Astrocyte of the cerebellum (primary cell): Measurements from ENCODE around the gene COQ4.

ENCODE experiments used
- DNase-seq: peaks from one replicate; pipeline ENCODE4 v3.0.0-alpha.2; 2011; ENCODE audit warnings: low read depth
- H3K4me3 ChIP-seq: 2 replicates; pipeline ENCODE4 v1.5.1; 2011; ENCODE audit warnings: mild to moderate bottlenecking, low read depth, low read length, moderate library complexity
- in situ Hi-C: cut with HindIII; loops from 2 replicates; pipeline ENCODE4 v1.10.0; 2017; ENCODE audit warnings: low sequenced_read_pairs
- TF ChIP-seq, protein P1 (sequence below): IDR thresholded peaks from 2 replicates; pipeline ENCODE4 v1.5.1; 2012; ENCODE audit warnings: low read length, low read depth, moderate library complexity, mild to moderate bottlenecking; ENCODE audit errors: missing control alignments

Gene COQ4

DNA sequence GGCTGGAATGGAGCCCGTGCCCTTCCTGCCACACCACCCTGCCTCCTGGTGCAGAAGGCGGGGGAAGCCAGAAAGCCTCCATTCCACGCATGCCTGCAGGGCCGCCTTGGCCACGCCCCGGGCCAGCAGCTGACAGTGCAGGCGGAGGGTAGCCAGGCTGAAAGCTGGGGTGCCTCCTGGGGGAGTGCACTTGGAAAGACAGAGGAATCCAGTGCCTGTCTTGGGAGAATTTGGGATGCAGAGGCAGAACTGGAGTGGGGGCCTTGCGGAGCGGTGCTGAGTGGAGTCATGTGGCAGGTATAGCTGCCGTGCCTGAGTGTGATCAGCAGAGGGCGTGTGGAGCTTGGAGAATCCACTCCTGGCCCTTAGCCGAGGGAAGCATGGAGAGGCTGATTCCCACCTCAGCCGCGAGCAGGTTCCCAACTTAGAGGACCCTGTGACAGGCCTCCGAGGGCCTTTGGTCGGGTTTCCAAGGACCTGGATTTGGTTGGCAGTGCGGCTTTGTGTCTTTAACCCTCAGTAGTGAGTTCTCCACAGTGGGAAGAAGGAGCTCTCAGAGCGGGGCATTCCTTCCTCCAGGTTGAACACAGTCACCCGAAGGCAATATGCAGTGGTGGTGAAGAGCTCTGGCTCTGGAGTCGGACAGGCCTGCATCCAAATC lies 39.5 kb downstream of the COQ4 start:
- in situ Hi-C loops = no loop called here
- peak; percentile 63 for DNase-seq
- H3K4me3 ChIP-seq = peak overlapping the region; percentile 38
- TF ChIP-seq, protein P1, sequence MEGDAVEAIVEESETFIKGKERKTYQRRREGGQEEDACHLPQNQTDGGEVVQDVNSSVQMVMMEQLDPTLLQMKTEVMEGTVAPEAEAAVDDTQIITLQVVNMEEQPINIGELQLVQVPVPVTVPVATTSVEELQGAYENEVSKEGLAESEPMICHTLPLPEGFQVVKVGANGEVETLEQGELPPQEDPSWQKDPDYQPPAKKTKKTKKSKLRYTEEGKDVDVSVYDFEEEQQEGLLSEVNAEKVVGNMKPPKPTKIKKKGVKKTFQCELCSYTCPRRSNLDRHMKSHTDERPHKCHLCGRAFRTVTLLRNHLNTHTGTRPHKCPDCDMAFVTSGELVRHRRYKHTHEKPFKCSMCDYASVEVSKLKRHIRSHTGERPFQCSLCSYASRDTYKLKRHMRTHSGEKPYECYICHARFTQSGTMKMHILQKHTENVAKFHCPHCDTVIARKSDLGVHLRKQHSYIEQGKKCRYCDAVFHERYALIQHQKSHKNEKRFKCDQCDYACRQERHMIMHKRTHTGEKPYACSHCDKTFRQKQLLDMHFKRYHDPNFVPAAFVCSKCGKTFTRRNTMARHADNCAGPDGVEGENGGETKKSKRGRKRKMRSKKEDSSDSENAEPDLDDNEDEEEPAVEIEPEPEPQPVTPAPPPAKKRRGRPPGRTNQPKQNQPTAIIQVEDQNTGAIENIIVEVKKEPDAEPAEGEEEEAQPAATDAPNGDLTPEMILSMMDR = peak; percentile 85

DNA sequence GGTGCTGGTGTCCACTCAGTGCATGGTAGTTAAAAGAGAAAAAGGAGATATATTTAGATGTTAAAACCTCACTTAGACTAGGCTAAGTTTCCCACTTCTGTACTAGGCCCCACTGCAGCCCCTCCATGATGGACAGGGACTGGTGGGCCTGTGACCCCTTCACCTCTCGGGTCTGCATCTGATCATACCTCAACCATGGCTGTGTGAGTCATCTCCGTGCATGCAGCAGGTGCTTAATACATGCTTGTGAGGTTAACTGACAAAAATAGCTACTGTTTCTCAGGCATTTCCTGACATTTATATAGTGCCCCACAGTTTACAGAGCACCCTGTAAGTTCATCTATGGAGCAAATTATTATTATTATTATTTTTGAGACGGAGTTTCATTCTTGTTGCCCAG lies 40.1 kb downstream of the COQ4 start:
- in situ Hi-C loops = no loop called here
- no peak overlapping the region for H3K4me3 ChIP-seq
- TF ChIP-seq, protein P1 = no peak
- no peak for DNase-seq

DNA sequence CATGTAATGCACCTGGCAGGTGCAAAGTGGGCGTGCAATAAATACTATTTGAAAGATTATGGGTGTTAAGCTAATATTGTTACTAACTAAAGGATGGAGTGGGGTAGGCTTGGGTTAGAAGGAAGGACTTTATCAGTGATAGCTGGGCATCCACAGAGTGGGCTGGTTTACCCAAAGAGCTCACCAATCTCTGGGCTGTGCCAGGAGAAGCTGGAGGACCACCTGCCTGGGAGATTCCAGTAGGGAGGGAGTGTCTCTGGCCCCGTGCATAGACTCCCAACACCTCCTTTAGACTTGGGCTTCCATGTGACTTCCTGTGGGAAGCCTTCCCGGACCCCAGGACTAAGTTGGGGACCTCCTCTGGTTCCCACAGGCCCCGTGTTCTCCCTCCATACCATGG lies 42.9 kb downstream of the COQ4 start:
- in situ Hi-C loops = no loop called here
- TF ChIP-seq, protein P1 = no peak
- DNase-seq = no peak
- H3K4me3 ChIP-seq = no peak overlapping the region

DNA sequence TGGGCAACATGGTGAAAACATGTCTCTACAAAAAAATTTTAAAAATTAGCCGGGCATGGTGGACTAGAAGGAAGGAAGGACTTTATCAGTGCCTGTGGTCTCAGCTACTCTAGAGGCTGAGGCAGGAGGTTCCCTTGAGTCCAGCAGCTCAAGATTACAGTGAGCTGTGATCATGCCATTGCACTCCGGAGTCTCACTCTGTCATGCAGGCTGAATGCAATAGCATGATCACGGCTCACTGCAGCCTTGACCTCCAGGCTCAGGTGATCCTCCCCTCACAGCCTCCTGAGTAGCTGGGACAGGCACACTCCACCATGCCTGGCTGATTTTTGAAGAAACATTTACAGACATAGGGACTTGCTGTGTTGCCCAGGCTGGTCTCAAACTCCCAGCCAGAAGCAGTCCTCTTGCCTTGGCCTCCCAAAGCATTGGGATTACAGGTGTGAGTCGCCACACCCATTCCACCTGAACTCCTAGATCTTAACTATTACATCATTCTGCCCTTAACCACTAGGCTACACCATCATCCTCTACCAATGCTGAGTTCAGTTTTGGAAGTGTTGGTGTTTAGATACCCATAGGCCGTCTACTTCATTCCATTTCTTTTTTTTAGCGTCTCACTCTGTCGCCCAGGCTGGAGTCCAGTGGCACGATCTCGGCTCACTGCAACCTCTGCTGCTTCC lies 46.5 kb downstream of the COQ4 start:
- in situ Hi-C loops = no loop called here
- no peak overlapping the region for H3K4me3 ChIP-seq
- DNase-seq = no peak
- TF ChIP-seq, protein P1 = no peak

DNA sequence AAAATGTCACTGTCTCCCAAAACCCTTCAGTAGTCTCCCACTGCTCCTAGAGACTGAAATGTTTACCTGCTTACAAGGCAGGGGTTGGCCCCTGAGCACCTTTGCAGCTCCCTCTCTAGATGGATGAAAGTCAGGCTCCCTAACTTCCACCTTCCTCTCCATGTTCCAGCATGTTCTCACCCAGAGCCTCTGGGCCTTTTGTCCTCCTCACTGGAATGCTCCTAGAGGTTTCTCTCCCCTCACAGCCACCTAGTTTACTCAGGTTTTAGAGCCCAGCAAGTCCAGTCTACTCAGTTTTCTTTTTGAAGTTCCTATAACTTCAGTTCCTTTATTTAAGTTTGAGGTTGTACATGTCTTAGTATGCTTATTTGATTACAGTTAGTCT lies 47.7 kb downstream of the COQ4 start:
- TF ChIP-seq, protein P1 = no peak
- peak overlapping the region; percentile 90 for H3K4me3 ChIP-seq
- in situ Hi-C loops = no loop called here
- no peak for DNase-seq

DNA sequence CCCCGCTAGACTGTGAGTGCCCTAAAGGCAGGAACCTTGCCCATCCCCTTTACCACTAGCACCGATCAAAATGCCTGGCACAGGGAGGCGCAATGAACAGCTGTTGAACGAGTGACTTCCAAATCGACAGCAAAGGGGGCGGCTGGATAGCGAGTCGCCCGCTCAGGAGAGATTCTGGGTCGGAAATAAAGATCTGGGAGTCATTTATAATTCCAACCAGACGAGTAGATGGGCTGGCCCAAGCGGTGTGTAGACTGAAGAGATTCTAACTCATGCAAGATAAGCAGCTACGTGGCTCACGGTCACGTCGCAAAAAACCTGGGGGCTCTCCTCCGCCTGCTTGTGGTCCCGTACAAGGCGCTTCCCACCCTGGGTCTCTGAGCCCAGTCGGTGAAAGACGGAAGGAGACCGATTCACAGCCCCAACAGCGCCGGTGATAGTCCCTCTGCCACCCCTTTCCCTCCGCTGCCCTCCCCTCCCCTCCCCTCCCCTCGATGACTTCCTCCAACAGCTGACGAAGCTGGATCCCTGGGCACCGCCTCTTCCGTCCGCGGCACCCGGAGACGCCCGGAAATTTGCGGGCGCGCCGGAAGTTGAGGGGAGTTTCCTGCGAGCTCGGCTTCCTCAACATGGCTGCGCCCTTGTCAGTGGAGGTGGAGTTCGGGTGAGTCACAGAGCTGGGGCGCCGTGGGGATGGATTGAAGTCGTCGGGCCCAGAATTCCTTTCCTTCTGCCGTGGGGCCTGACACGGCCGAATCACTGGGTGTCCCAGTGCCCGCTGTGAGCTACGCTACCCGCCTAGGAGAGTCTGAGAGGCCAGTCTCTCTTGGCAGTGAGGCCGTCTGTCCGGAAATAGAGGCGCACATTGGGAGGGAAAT lies 48.4 kb downstream of the COQ4 start, which contains the start of gene URM1:
Gene URM1 (plus strand): TSS at position 623 of the 878 bp plus-strand sequence. CDS start 7 bp downstream, at position 630.
- H3K4me3 ChIP-seq = peak within 1 kb of the TSS; percentile 90
- peak; percentile 90 for DNase-seq
- in situ Hi-C loops = no loop called here
- TF ChIP-seq, protein P1 = peak; percentile 9
